Stimulated activated CD8-positive, alpha-beta memory T cell treated with anti-CD3 and anti-CD28 coated beads, Interleukin-2, amount 100 ng/mL, for 48 hours (primary cell): ENCODE measurements around the gene BCCIP.

Source experiments
- DNase-seq, 2 donors: peaks; one replicate each; pipeline ENCODE4 v3.0.0-alpha.2; 2020; ENCODE audit warnings: low read depth in 2 of 2

Gene BCCIP

DNA sequence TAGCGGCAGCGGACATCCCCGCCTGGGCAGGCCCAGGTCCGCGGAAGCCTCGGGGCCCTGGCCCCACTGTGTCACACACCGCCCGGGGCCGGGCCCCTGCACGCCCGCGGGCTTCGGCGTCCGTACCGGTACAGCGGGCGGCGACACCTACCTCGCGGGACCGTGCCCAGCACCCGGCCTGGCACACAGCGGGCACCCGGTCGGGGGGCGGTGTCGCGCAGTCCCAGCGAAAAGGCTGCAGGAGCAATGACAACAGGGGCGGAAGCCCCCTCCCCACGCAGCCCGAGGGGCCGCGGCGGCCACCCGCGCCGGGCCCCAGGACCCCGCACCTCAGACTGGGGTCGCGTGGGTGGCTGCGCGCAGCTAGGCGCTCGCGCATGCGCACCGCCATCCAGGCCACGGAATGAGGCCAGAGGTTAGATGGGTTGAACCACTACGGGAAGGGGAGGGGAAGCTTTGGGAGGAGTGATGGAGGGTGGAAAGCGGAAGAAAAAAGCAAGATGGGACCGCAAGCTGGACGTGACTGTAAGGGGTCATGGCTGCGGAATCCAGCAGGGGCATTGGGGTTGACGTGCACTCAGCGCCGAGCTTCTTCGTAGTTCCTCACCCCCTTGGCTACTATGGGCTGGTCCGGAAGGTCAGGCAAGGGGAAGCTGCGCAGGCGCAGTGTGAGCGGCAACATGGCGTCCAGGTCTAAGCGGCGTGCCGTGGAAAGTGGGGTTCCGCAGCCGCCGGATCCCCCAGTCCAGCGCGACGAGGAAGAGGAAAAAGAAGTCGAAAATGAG, at the start of gene BCCIP, which contains the start of gene UROS:
TSS of gene BCCIP (plus strand) at position 669 of the 785 bp plus-strand sequence. CDS start at position 681, 12 bp downstream.
TSS of gene UROS (minus strand) at position 381 of the 785 bp plus-strand sequence. CDS start 6,759 bp downstream, outside the sequence.
- peak; percentile 82 to 84 for DNase-seq

DNA sequence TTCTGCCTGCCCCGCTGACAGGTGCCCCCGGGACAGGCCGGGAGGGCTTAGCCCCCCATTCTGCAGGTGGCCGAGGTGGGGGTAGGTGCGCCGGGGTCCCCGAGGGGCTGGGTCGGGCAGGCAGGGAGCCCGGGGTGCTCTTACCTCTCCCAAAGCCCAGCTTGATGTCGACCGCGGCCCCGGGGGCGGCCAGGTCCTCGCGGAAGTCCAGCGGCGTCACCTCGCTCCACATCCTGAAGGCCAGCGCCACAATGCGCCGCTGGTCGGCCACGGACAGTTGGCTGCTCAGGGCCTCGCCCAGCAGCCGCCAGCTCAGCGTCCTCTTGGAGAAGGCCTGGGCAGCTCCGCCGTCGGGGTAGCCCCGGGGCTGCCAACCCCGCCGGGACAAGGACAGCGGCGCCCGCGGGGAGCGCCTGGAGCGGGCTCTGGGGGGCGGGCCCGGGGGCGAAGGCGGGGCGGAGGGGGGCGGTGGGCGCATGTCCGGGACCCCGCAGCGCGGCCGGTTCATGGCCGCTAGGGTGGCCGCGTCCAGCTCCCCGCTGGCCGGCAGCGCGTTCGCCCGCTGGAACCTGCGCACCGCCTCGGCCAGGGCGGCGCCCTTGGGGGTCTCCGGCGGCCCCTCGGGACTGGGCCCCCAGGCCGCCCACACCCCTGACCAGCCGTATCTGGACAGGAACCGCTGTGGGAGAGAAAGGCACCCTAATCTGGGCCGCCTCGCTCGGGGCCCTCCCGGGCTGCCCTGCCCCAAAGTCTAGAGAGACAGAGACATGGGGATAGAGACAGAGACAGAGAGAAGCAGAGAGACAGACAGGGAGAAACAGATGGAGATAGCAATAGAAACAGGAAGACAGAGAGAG, 49.4 kb upstream of the BCCIP start:
- no peak for DNase-seq

DNA sequence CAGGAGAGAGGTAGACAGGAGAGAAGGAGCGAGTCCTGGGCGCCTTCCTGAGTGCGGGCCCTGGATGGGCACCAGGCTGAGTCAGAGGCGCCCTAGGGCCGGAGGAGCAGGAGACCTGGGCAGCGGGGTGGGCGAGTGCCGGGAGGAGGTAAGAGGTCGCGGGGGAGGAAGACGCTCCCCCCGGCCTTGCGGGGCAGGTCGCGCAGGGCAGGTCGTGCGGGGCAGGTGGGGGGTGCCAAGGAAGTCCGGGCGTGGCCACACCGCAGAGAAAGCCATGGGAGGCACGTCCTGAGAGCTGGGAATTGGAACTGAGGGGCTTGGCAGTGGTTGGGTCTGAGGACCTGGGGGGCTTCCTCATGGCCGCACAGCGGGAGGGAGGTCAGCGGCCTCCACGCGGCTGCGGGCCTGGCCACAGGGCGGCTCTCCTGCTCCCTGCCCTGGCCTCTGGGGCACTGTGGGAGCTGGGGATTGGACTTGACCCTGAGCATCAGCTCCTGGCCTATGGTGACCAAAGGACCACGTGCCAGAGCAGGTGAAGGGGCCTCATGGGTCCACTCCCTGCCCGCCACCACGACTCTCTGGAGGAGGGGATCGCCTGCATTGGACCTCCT, 48.7 kb upstream of the BCCIP start:
- DNase-seq: no peak

DNA sequence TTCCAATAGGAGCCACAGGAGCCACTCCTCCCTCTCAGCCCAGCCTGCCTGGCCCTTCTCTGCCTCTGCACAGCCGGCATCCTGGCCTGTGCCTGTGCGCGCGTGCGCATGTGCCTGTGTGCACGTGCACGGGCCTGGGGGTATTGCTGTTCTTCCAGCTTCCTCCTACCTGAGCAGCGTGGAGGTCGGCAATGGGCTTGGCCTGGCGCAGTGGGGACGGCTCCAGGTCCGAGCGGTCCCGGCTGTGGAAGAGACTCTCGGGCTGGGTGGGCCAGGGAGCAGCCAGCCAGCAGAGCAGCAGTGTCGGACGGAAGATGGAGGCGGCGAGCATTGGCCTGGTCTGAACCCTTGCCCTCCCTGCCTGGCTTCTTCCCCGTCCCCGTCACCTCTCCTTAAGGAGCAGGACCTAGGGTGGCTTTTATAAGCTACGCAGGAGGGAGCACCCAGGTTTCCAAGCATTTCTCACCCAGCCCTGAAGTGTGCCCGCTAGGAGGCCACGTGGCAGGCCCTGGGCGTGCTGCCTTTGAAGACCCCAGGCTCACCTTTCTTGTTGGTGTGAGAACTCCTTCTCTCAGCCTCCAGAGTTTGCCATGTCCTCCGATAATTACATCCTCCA, 47.7 kb upstream of the BCCIP start, which contains the start of gene MMP21:
TSS of gene MMP21 (minus strand) at position 331 of the 616 bp plus-strand sequence. CDS start at position 331, 0 bp downstream.
- no peak for DNase-seq

DNA sequence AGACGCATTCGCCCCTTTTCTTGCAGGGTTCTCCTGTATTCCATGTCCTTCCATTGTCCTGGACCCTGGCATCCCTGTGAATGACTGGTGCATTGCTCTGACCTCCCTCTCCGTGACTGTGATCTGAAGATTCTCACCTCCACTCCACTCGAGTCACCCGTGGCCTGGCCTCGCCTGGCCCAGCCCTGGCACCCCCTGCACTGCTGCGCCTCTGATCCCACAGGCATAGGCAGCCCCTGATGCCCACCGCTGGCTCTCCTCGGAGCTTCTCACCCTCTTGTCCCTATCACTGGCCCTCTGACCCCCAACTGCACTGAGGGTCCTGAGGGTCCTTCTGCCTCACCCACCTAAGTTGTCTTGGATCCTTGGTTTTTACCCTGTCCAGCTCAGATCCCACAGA, 45.5 kb upstream of the BCCIP start:
- DNase-seq: no peak

DNA sequence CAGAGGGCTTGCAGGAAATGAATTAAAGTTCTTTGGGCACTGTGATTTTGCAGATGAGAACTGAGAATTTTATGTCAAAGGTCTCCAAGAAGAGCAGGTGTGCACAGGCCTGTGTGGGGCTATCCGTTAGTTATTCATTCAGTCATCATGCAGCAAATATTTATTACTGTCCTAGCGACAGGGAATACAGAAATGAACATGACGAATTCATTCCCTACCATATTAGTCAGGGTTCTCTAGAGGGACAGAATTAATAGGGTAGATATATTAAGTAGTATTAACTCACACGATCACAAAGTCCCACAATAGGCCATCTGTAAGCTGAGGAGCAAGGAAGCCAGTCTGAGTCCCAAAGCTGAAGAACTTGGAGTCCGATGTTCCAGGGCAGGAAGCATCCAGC, 44.8 kb upstream of the BCCIP start:
- DNase-seq: no peak

DNA sequence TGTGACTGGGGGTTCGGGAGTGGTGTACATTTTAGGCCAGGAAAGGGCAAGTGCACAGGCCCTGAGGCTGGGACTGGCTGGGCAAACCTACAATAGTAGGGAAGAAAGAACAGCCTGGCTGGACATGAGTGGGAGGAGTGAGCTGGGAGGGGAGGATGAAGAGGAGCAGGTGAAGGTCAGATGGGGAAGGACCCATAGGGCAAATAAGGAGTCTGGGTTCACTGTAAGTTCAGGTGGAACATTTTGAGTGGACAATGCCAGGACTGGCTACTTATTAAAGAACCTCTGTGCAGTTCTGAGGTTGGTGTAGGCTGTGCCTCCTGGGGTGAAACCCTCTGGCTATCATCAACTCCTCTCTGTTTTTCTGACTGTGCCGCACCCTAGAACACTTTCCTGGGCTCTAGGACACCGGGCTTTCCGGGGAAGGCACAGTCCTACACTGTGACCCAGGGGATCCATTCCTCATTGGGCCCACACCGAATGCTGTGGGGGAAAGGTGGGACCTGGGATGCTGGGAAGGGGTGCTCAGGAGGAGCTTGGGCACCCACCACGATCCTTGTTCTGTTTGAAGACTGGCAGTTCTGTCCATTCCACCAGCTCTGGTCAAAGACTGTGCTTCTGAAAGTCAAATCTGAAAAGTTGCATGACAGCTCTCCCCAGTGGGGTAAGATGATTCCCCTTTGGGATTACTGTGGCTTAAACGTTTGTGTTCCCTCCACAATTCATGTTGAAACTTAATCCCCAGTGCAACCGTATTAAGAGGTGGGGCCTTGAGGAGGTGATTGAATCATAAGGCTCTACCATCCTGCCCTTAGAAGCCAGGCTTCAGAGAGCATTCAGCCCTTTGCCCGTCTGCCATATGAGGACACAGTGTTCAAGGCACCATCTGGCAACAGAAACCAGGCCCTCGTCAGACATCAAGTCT, 43.7 kb upstream of the BCCIP start:
- DNase-seq: no peak

DNA sequence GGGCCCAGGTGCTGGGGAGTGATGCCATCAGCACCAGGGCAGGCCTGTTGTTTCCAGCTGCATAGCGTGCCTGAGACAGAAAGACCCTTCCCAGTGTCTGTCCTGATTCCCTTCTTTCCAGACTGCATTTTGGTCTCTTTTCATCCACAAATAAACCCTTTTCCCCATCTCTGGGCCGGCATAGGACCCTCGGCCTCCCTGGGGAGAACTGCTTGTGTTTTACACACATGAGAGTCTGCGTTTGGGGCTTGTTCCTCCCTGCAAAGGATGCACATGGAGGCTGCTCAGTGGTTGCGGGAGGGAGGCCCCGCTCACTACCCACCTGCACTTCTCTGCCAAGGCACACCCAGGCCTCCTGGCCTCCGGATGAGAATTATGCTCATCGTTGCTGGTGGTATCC, 42.0 kb upstream of the BCCIP start:
- DNase-seq: no peak

DNA sequence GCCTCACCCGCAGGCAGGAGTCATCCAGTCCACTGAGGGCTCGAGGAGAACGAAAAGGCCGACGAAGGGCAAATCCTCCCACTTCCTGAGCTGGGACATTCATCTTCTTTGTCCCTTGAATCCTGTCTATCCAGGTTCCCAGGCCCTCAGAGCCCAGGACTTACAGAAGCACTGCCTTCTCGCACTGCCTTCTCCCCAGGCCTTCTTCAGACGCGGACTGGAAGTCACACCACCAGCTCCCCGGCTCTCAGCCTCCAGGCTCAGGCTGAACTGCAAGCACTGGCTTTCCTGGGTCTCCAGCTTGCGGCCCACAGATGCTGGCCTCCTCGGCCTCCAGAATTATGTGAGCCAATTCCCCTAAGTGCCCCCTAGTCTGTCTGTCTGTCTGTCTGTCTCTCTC, 41.3 kb upstream of the BCCIP start:
- DNase-seq: no peak

DNA sequence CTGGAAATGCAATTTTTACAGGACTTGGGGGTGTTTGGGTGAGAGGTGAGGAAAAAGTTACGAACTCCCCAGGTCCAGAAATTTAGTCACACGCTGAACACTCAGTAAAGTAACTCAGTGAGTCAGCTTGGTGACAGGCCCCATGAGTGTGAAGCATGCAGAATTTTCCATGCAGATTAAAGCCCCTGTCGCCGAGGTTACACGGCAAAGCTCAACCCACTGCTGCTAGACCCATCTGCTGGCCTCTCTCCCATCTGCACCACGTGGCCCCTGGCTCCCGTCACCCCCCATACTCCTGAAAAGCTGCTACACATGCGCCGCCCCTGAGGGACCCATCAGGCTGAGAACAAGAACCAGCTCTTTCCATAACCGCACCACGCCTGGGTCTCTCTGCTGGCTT, 40.7 kb upstream of the BCCIP start:
- no peak for DNase-seq

DNA sequence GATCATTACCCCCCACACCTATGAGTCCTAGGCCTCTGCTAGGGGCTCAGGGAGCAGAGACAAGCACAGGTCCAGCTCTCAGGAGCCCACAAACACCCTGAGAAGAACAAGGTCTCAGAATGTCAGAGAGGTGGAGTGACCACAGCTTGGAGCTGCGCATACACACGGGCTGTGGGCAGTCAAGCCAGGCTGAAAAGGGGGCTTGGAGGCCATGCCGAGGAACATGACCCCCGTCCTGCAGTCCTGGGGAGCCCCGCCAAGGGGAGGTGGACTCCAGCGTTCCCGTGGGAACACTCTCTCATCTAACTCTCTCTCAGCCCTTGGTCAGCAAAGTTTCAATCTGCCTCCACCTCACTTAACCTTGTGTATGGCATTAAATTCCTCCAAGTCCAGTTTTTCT, 39.9 kb upstream of the BCCIP start:
- no peak for DNase-seq

DNA sequence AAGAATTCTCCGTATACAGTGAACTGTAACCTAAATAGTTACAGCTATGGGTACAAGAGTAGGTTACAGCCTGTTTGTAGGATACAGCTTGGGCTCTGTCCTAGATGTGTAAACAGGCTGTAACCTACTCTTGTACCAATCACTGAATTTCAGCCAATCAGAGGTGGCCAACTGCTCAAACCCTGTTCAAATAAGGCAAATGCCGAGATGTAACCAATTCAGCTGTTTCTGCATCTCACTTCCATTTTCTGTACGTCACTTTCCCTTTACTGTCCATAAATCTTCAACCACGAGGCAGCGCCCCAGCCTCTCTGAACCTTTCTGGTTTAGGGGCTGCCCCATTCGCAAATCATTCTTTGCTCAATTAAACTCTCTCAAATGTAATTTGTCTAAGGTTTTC, 39.4 kb upstream of the BCCIP start:
- no peak for DNase-seq

DNA sequence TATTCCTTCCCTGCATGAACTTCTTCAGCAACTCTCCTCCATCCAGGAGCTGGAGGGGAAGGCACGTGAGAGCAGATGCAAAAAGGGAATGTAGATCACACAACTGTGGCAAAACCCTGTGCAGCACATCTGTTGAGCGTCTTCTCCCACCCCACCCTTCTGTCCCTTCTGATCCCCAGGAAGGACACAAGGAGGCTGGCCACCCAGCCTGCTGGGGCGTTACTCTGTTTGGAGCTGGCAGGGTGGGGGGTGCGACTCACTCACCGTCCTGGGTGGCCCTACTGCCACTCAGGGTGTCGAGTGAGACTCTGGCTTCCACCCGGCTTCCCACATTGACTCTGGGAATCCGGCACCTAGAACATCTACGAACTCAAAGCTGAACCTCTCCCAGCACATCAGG, 37.6 kb upstream of the BCCIP start:
- no peak for DNase-seq

DNA sequence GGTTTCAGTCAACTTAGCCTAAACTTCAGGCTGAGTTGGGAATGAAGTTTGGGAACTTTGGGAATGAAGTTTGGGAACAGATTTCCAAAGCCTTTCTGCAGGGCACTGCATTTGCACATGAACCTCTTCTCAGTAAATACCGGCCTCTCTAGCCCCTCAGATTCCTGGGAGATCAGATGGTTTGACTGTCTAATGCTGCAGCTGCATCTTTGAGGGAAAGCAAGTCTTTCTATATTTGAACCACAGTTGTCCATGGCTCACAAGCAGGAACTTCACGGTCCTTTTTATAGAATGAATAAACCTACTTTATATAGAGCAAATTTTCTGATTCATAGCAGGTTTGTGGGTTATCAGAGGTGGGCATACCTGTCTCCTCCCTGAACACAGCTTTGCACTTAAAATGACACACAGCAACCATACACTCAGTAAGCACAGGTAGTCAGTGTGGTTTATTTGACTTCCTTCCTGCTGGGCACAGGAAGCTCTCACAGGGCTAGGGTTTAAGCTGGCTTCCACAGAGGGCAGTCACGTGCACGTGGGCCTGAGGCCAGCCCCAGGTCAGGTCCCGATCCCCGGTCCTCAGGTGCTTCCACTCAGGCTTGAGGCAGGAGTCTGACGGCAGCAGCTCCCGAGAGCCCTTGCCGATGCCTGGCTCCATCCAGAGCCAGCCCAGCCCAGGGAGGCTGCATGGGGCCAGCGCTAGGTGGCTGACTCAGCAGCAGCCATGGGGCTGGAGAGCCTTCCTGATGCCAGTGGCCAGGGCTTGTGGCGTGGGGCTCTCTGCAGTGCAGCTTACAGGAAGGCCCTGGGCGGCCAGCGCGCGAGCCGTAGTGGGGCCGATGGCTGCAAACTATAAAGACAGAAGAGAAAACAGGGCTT, 35.0 kb upstream of the BCCIP start:
- DNase-seq: no peak

DNA sequence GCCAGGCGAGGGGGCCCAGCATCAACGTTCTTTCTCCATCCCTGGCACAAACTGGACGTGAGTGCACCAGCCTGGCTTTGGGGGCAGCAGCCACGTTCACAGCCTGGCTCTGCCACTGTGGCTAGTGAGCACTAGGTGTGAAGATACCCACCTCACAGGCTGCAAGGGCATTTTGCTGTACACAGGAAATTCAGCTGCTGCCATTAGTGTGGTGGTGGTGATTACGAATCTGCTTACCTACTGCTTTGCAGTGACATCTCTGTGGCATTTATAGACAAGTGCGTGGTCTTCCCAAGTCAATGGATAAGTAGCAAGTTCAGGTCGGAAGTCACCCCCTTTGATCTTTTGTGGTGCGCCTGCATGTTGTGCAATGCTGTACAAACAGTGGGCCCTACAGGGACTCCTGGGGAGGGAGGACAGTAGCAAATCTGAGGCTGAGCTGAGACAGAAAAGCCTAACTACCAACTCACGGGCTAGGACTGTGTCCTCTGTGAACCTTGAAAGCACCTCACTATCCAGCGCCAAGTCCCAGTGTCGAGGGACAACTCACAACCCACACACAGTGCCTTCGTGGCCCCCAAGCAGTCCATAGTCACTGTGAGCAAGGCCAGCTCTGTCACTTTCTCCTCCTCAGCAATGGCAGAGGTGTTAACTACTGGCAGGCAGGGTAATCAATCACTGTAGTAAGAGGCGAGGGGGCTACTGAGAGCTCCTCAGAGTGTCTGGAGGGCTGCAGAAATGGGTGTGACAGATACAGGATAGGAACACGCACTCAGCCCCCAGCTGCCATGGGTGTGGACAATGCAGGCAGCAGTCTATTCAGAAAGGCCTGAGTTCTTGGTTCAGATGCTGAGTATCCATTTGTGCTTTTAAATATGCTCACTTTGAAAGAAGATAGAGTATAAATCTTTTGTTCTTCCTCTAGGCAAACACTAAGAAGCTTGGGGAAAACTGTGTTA, 30.7 kb upstream of the BCCIP start:
- no peak for DNase-seq

DNA sequence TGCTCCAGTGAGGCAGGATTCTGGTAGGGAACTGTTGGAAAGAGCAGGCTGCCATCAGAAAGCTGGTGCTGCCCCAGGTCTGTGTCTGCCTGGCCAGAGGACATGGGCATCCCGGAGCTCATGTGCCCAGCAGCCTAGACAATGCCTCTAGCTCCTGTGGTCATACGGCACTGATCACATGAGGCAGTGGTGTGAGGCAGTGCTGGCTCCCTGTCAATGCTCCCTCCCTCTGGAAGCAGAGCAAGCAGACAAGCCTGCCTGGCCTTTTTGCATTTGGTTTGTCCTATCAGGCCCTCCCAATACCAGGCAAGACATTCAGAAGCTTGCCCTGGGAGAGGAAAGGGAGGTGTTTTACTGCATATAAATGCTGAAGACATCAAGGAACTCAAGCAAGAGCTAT, 28.2 kb upstream of the BCCIP start:
- DNase-seq: no peak

DNA sequence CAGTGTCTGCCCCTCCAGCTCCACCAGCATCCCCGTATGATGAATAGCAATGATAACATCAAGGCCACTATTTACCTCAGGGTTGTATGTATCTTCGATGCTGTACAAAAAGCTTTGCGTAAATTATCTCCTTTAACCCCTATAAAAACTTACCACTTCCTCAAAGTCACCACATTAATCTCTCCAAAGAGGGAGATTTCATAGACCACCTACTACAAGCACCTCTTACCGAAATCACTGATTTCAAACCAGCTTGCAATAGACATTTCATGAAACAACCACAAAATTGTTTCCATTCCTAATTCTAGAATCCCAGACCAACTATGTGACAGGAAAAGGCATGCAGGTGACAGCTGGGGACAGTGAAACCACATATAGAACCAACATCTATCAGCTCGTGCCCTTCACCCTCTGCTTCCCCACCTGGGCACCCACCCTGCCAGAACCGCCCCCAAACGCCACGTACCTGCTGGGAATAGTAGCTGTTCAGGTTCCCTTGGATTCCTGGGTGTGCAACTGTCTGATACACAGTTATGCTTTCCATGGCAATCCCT, 27.6 kb upstream of the BCCIP start:
- no peak for DNase-seq

DNA sequence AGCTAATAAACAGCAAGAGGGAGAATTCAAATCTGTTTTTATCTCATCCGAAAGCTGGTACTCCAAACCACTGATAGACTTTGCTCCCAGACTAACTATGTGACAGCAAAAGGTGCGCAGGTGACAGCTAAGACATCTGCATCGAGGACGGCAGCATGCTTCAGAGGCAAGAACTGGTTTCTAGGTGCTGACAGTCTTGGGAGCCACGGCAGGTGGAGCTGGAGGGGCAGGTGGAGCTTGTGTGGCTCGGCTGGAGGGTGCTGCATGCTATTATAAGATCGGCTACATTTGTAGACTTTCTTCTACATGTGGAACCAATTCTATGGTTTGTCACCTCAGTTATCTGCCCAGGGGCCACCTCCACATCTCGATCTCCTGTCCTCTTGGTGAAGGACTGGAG, 25.9 kb upstream of the BCCIP start:
- no peak for DNase-seq
